Naive thymus-derived CD4-positive, alpha-beta T cell (primary cell): ENCODE data around the gene ZNF652. TPM values are rescaled to one million over a fixed set of nuclear protein-coding genes. Genes with fewer than 3 reads are reported as not detected.
A peak's percentile ranks its signal among the peaks of the same experiment; 100 is the strongest.
"Not testable (repeated sequence)": the region's sequence is repeated elsewhere in the genome, so short reads cannot be mapped to it uniquely, and the experiment has no call there.

Experiments used
- ATAC-seq: fragments of 150-1000 bp; cut with Tn5 transposase; 2 replicates; pipeline ENCODE4 v1.10.0; 2021; ENCODE audit warnings: mild to moderate bottlenecking, moderate library complexity
- CTCF ChIA-PET: fragments of 350-600 bp; sonication (Branson Sonifier 250); formaldehyde crosslinking; loops from one replicate; lab custom pipeline; 2021; ENCODE audit warnings: antibody characterized with exemption; lab: Charles Lee
- POLR2A ChIA-PET: fragments of 350-600 bp; sonication (Branson Sonifier 250); formaldehyde crosslinking; loops from one replicate; lab custom pipeline; 2021; ENCODE audit warnings: antibody characterized with exemption, inconsistent platforms; lab: Charles Lee
- DNase-seq, 9 donors: peaks; one replicate each; pipeline versions ENCODE4 v3.0.0 to v3.0.0-alpha.2; 2020 to 2022; ENCODE audit warnings: mixed read lengths in 1 of 9
- H3K27ac ChIP-seq: one replicate; pipeline ENCODE4 v1.7.0; 2013; ENCODE audit warnings: mild to moderate bottlenecking, low read depth, low read length, moderate library complexity
- H3K27me3 ChIP-seq, 2 donors: one replicate each; pipeline ENCODE4 v1.7.0; 2013; ENCODE audit warnings: low read length in 2 of 2, mild to moderate bottlenecking in 2 of 2, moderate library complexity in 2 of 2; ENCODE audit not compliant: control insufficient read depth in 2 of 2, insufficient read depth in 2 of 2
- H3K36me3 ChIP-seq, 3 experiments: 1 replicate in 2 of 3; 2 replicates in 1 of 3; pipeline ENCODE4 v1.7.0; 2013; ENCODE audit warnings: low read length in 3 of 3, mild to moderate bottlenecking in 3 of 3, moderate library complexity in 1 of 3; ENCODE audit not compliant: insufficient read depth in 3 of 3, control insufficient read depth in 2 of 3
- H3K4me1 ChIP-seq, 2 donors: one replicate each; pipeline ENCODE4 v1.7.0; 2013; ENCODE audit warnings: low read length in 2 of 2, mild to moderate bottlenecking in 2 of 2, moderate library complexity in 1 of 2; ENCODE audit not compliant: control insufficient read depth in 2 of 2, insufficient read depth in 2 of 2
- H3K4me3 ChIP-seq: 2 replicates; pipeline ENCODE4 v1.7.0; 2013; ENCODE audit warnings: mild to moderate bottlenecking, low read length
- H3K9me3 ChIP-seq, 3 experiments: 1 replicate in 2 of 3; 2 replicates in 1 of 3; pipeline ENCODE4 v1.7.0; 2013; ENCODE audit warnings: low read length in 3 of 3; ENCODE audit not compliant: control insufficient read depth in 2 of 3
- H3K27ac Mint-ChIP-seq, 9 donors: one replicate each; pipeline ENCODE4 v1.8.0; 2020 to 2022; ENCODE audit warnings: mixed read lengths in 9 of 9, mild to moderate bottlenecking in 8 of 9, moderate library complexity in 5 of 9, inconsistent platforms in 2 of 9
- H3K27me3 Mint-ChIP-seq, 5 donors: one replicate each; pipeline ENCODE4 v1.8.0; 2021 to 2022; ENCODE audit warnings: mixed read lengths in 5 of 5, mild to moderate bottlenecking in 1 of 5
- H3K36me3 Mint-ChIP-seq, 5 donors: one replicate each; pipeline ENCODE4 v1.8.0; 2020 to 2022; ENCODE audit warnings: mixed read lengths in 5 of 5, mild to moderate bottlenecking in 3 of 5, inconsistent platforms in 1 of 5
- H3K4me1 Mint-ChIP-seq, 7 donors: one replicate each; pipeline ENCODE4 v1.8.0; 2020 to 2022; ENCODE audit warnings: mixed read lengths in 7 of 7, mild to moderate bottlenecking in 3 of 7, inconsistent platforms in 1 of 7
- H3K4me3 Mint-ChIP-seq, 10 donors: one replicate each; pipeline ENCODE4 v1.8.0; 2020 to 2022; ENCODE audit warnings: mild to moderate bottlenecking in 10 of 10, mixed read lengths in 10 of 10, moderate library complexity in 6 of 10, inconsistent platforms in 2 of 10
- H3K9me3 Mint-ChIP-seq, 11 donors: one replicate each; pipeline ENCODE4 v1.8.0; 2020 to 2022; ENCODE audit warnings: mixed read lengths in 11 of 11, mild to moderate bottlenecking in 4 of 11, inconsistent platforms in 1 of 11, moderate library complexity in 1 of 11
- intact Hi-C, 2 donors: fragments of 100-400 bp; cut with micrococcal nuclease; formaldehyde crosslinking; loops; one replicate each; pipeline ENCODE4 v1.15.1; 2023
- polyA plus RNA-seq, 2 donors: library from polyadenylated mRNA; unstranded; fragments of 300-500 nt; fragmentation: Illumina TruSeq; gene quantifications; one replicate each; pipeline ENCODE4 v1.2.3, GENCODE V29; 2021
- total RNA-seq, 6 experiments: library from RNA in 5 of 6; stranded (reverse) in 5 of 6; gene quantifications; 1 replicate in 5 of 6; 2 replicates in 1 of 6; pipeline ENCODE4 v1.2.3 and lab custom pipeline; 2021 to 2026

ZNF652 gene
- total and polyA plus RNA-seq, 7 experiments from 2014 or later: 19.3 to 64.4 (median 46.1) TPM

DNA sequence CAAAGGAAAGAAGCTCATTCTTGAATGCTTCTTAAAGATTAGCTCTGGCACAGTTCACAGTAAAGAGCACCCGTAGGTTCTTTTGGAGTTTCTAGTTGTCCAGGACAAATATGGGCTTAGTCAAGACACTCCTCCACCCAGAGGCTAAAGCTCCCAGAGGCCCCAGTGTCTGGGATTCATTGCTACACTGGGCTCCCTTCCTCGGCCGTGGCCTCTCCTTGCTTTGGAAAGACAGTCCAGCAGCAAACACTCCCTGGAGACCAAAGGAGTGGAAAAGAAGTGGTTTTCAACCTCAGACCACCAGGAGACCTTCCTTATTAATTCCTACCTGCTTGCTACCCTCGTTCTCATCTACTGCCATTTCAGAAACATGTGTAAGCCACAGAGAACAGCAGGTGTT lies 35.5 kb upstream of the ZNF652 start:
- peaks cover 0 to 4% (median 0%) of the 10 kb centered on the region in 5 donors for H3K27me3 Mint-ChIP-seq
- Histone ChIP-seq H3K36me3 (peaks cover 0 to 11% (median 0%) of the 10 kb centered on the region in 3 experiments), H3K27ac (no peak overlapping the region), H3K4me1 (peaks cover 4 to 5% of the 10 kb centered on the region in 2 donors), H3K4me3 (no peak overlapping the region), H3K9me3 (no peaks in the 10 kb centered on the region), H3K27me3 (no peaks in the 10 kb centered on the region)
- intact Hi-C loops: no loop called here
- H3K4me3 Mint-ChIP-seq: no peak overlapping the region
- no peaks in the 10 kb centered on the region for H3K9me3 Mint-ChIP-seq
- H3K36me3 Mint-ChIP-seq: peaks cover 0 to 4% (median 0%) of the 10 kb centered on the region in 5 donors
- H3K4me1 Mint-ChIP-seq: peaks cover 5 to 20% (median 16%) of the 10 kb centered on the region in 7 donors
- CTCF ChIA-PET: interaction anchor here (0.9 to 6.0 kb wide), 6 partner anchors 11 to 107 kb away, joined by 3 to 51 read pairs (median 4); no protein-coding TSS in a partner anchor
- DNase-seq: no peak
- no peak for ATAC-seq
- POLR2A ChIA-PET: interaction anchor here (0.9 kb wide), 1 partner anchor 10 kb away, joined by 7 read pairs; no protein-coding TSS in a partner anchor
- no peak overlapping the region for H3K27ac Mint-ChIP-seq

DNA sequence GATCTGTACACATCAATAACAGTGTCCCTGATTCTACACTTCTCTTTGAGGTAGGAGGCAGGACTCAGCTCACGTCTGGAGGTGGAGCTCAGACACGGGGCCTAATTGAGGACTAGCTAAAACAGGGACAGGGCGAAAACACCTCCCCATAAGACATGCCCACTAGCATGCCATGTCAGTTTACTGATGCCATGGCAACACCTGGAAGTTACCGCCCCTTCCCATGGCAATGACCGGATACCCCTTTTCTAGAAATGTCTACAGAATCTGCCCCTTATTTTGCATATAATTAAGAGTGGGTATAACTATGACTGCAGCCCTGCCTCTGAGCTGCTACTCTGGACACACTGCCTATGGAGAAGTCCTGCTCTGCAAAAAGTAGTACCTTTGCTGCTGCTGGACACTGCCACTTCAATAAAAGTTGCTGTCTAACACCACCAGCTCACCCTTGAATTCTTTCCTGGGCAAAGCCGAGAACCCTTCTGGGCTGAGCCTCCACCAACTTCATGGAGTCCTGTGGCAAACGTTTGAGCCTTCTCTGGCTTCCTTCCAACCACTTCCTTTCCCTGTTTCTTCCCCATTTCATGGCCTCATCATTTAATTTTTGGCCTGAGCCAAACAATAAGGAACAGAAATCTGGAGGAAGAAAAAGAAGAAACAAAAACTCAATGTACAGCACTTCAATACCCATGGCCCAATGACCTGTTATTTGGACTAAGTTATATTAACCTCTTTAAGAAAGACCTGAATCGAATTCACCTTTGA lies 31.6 kb upstream of the ZNF652 start:
- Mint-ChIP-seq H3K36me3 (no peaks in the 10 kb centered on the region), H3K27ac (peak overlapping the region in 3 of 9 donors; percentile 0 to 66 (median 27)), H3K27me3 (peaks cover 0 to 4% (median 0%) of the 10 kb centered on the region in 5 donors), H3K4me1 (peaks cover 23 to 44% (median 41%) of the 10 kb centered on the region in 7 donors), H3K9me3 (no peaks in the 10 kb centered on the region), H3K4me3 (peak overlapping the region in 1 of 10 donors; percentile 20)
- intact Hi-C loops: loop anchor here (1.0 to 2.0 kb wide), 3 partner anchors 25 to 166 kb away; no protein-coding TSS in a partner anchor
- Histone ChIP-seq H3K27me3 (no peaks in the 10 kb centered on the region), H3K4me3 (no peak overlapping the region), H3K36me3 (no peaks in the 10 kb centered on the region), H3K27ac (no peak overlapping the region), H3K9me3 (no peaks in the 10 kb centered on the region), H3K4me1 (peaks cover 30 to 33% of the 10 kb centered on the region in 2 donors)
- ATAC-seq (no peak), DNase-seq (no peak)
- POLR2A ChIA-PET: interaction anchor here (0.6 to 1.2 kb wide), 4 partner anchors 35 to 79 kb away, joined by 3 to 6 read pairs (median 3); no protein-coding TSS in a partner anchor
- CTCF ChIA-PET: interaction anchor here (0.6 to 2.6 kb wide), 5 partner anchors 18 to 79 kb away, joined by 3 to 13 read pairs (median 3); no protein-coding TSS in a partner anchor

DNA sequence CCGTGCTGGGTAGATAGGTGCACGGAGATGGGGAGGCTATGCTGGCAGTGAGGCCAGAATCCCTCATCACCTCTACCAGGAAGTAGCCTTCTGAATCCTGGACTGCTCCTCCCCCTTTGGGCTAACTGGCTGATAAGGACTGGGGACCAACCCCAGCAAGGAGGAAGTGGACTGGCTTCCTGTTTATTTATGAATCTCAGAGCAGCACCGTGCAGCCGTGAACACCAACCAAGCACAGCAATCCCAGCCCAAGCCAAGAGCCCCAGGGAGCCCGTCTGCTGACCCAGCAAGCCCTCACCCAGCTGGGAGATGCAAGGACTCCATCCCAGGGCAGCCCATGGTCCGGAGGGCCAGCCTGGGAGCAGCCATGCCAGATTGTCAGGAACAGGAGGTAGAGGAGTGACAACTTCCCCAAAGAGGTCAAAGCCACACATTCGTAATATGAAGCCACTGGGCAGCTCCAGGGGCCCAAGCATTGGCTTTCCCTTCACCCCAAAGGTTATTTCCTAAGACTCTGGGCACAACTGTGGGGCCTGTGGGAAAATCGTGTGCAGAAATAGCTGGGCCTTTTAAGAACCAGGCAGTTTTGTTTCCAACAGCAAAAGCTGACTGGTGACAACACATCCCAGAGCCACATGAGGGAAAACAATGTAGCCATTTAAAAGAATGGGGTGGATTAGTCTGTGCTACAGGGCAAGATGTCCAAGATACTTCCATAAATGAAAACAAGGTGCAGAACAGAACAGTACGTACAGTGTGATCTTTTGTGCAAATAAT lies 28.7 kb upstream of the ZNF652 start:
- POLR2A ChIA-PET: interaction anchor here (0.6 to 2.4 kb wide), 5 partner anchors 22 to 613 kb away, joined by 3 to 18 read pairs (median 3); partner anchors contain the start of gene ZNF652
- no peaks in the 10 kb centered on the region for H3K9me3 ChIP-seq
- Mint-ChIP-seq H3K9me3 (no peaks in the 10 kb centered on the region), H3K4me3 (peak overlapping the region; percentile 21 to 83 (median 58)), H3K4me1 (peaks cover 48 to 70% (median 63%) of the 10 kb centered on the region in 7 donors), H3K36me3 (peaks cover 0 to 2% (median 0%) of the 10 kb centered on the region in 5 donors), H3K27ac (peak overlapping the region; percentile 44 to 93 (median 71)), H3K27me3 (no peaks in the 10 kb centered on the region)
- peak overlapping the region; percentile 29 for H3K4me3 ChIP-seq
- intact Hi-C loops: no loop called here
- no peak overlapping the region for H3K27ac ChIP-seq
- H3K27me3 ChIP-seq: no peaks in the 10 kb centered on the region
- no peaks in the 10 kb centered on the region for H3K36me3 ChIP-seq
- no peak for DNase-seq
- H3K4me1 ChIP-seq: peaks cover 43 to 51% of the 10 kb centered on the region in 2 donors
- CTCF ChIA-PET: interaction anchor here (1.0 to 1.6 kb wide), 4 partner anchors 22 to 198 kb away, joined by 3 to 6 read pairs (median 4); no protein-coding TSS in a partner anchor
- ATAC-seq: peak; percentile 48

DNA sequence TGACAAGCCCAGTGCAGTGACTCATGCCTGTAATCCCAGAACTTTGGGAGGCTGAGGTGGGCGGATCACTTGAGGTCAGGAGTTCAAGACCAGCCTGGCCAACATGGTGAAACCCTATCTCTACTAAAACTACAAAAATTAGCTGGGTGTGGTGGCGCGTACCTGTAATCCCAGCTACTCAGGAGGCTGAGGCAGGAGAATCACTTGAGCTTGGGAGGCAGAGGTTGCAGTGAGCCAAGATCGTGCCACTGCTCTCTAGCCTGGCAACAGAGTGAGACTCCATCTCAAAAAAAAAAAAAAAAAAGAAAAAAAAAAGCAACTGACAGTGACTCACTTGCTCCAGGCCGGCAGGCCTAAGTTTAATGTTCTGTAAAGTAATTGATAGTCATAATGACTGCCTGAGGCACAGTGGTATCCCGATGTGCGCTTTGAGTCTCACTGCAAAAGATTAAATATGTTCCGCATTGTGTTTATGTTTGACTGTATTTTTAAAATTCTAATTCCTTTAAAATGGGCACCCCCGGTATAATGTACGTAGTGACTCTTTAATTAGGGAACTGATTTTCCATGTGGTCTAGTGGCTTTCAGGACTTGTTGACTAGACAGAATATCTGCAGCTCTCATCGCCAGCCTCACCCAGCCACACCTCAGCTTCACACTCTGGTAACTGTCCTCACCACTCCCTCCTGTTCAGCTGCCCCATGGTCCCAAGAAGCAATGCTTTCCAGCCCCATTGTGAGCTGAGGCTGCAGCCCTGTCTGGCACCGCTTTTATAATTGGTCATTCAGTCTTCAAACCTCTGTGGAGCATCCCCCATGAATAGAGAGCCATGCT lies 27.7 kb upstream of the ZNF652 start:
- H3K9me3 ChIP-seq, H3K27ac ChIP-seq, intact Hi-C loops, H3K27me3 Mint-ChIP-seq, ATAC-seq, H3K36me3 Mint-ChIP-seq, H3K36me3 ChIP-seq, H3K9me3 Mint-ChIP-seq, DNase-seq, H3K27me3 ChIP-seq: not testable (repeated sequence)
- H3K4me3 ChIP-seq: peak overlapping the region; percentile 8
- peak overlapping the region in 8 of 9 donors; percentile 71 to 93 (median 84) for H3K27ac Mint-ChIP-seq
- H3K4me1 ChIP-seq: peaks cover 41 to 48% of the 10 kb centered on the region in 2 donors
- POLR2A ChIA-PET: interaction anchor here (1.0 to 2.4 kb wide), 4 partner anchors 20 to 78 kb away, joined by 4 to 18 read pairs (median 4); partner anchors contain the start of gene ZNF652
- peaks cover 48 to 66% (median 60%) of the 10 kb centered on the region in 7 donors for H3K4me1 Mint-ChIP-seq
- CTCF ChIA-PET: interaction anchor here (0.6 to 1.6 kb wide), 10 partner anchors 9 to 210 kb away, joined by 3 to 11 read pairs (median 3); no protein-coding TSS in a partner anchor
- H3K4me3 Mint-ChIP-seq: peak overlapping the region; percentile 26 to 86 (median 72)

DNA sequence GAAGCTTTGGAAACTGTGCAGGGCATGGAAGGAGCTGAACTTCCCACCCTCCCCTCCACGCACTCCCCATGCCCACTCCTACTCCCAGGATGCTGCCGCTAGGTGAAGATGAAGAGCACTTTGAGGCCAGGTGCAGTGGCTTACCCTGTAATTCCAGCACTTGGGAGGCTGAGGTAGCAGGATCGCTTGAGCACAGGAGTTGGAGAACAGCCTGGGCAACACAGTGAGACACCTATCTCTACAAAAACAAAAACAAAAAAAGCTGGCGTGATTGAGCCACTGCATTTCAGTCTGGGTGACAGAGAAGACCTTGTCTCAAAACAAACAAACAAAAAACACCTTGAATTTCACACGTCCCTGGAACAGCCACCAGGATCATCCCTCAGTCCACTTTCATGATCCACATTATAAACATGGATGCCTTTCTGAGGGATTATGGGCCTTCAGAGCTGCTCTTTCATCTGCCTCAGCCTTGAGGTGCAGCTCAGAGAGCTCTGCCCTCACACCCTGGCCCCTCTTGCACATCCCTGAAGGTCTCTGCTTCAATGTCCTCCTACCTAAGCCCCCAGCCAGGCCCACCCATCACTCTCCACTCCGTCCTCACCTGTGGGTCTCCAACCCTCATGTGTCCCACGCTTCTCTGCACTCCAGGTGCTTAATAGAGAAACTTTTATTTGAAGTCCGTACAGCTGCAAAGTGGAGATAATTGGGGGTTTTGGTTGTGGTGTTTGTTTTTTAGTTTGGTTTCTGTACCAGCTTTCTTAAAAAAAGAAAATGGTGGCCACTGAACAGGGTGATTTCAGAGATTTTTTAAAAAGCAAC lies 26.9 kb upstream of the ZNF652 start:
- H3K4me3 ChIP-seq: peak overlapping the region; percentile 50
- POLR2A ChIA-PET: interaction anchor here (1.0 to 2.4 kb wide), 4 partner anchors 19 to 30 kb away, joined by 4 to 10 read pairs (median 4); partner anchors contain the start of gene ZNF652
- peaks cover 48 to 61% (median 57%) of the 10 kb centered on the region in 7 donors for H3K4me1 Mint-ChIP-seq

More for the DNA sequence above, 26.9 kb upstream of the ZNF652 start:
- CTCF ChIA-PET: interaction anchor here (0.6 to 1.8 kb wide), 12 partner anchors 10 to 209 kb away, joined by 3 to 11 read pairs (median 3); no protein-coding TSS in a partner anchor
- Histone ChIP-seq H3K27me3 (no peaks in the 10 kb centered on the region), H3K4me1 (peaks cover 39 to 46% of the 10 kb centered on the region in 2 donors), H3K36me3 (no peaks in the 10 kb centered on the region), H3K27ac (peak overlapping the region; percentile 49), H3K9me3 (no peaks in the 10 kb centered on the region)
- peaks cover 0 to under 1% (median 0%) of the 10 kb centered on the region in 5 donors for H3K27me3 Mint-ChIP-seq
- H3K4me3 Mint-ChIP-seq: peak overlapping the region; percentile 59 to 86 (median 80)
- peak overlapping the region; percentile 65 to 93 (median 88) for H3K27ac Mint-ChIP-seq
- peaks cover 0 to 1% (median 0%) of the 10 kb centered on the region in 11 donors for H3K9me3 Mint-ChIP-seq
- ATAC-seq: no peak
- DNase-seq: no peak
- peaks cover 0 to 2% (median 0%) of the 10 kb centered on the region in 5 donors for H3K36me3 Mint-ChIP-seq
- intact Hi-C loops: loop anchor here in 1 of 2 donors (1.0 kb wide), 1 partner anchor 27 kb away; the partner anchor contains the start of gene ZNF652
